Kidney (tissue), 14 donors: ENCODE results near the gene IL1R1. TPM values are rescaled to one million over a fixed set of nuclear protein-coding genes. Genes with fewer than 3 reads are reported as not detected.

Source experiments
- DNase-seq, 5 donors: peaks; one replicate each; pipeline ENCODE4 v3.0.0-alpha.2; 2013 to 2020
- FAIRE-seq: peaks from 2 replicates; lab custom pipeline; 2012; peaks lifted over from hg19 to GRCh38; lab: Jason Lieb, UNC
- H3K27ac ChIP-seq, 2 donors: one replicate each; pipeline ENCODE4 v1.7.0; 2013; ENCODE audit warnings: low read depth in 2 of 2, low read length in 2 of 2, inconsistent platforms in 1 of 2
- H3K27me3 ChIP-seq: one replicate; pipeline ENCODE4 v1.7.1; 2013; ENCODE audit warnings: low read length, inconsistent platforms; ENCODE audit not compliant: control insufficient read depth, insufficient read depth
- H3K36me3 ChIP-seq, 3 donors: one replicate each; pipeline versions ENCODE4 v1.7.0 to v1.7.1; 2013; ENCODE audit warnings: low read length in 3 of 3, control low read depth in 1 of 3, inconsistent platforms in 1 of 3; ENCODE audit not compliant: insufficient read depth in 3 of 3, control insufficient read depth in 2 of 3
- H3K4me1 ChIP-seq, 3 donors: one replicate each; pipeline versions ENCODE4 v1.7.0 to v1.7.1; 2013; ENCODE audit warnings: low read length in 3 of 3, inconsistent platforms in 1 of 3, low read depth in 1 of 3; ENCODE audit not compliant: control insufficient read depth in 2 of 3, insufficient read depth in 2 of 3
- H3K4me3 ChIP-seq, 3 donors: one replicate each; pipeline versions ENCODE4 v1.7.0 to v1.8.1; 2013; ENCODE audit warnings: low read length in 3 of 3, control low read depth in 1 of 3, inconsistent platforms in 1 of 3
- H3K9ac ChIP-seq, 3 donors: one replicate each; pipeline versions ENCODE4 v1.7.0 to v1.7.1; 2013; ENCODE audit warnings: low read length in 3 of 3, control low read depth in 1 of 3, inconsistent platforms in 1 of 3
- H3K9me3 ChIP-seq, 3 donors: one replicate each; pipeline versions ENCODE4 v1.7.0 to v1.7.1; 2013; ENCODE audit warnings: low read length in 3 of 3, control low read depth in 1 of 3, inconsistent platforms in 1 of 3; ENCODE audit not compliant: control insufficient read depth in 2 of 3, insufficient read depth in 1 of 3
- CTCF ChIP-seq: IDR thresholded peaks from 3 replicates; pipeline ENCODE4 v1.5.1; 2012; ENCODE audit warnings: mild to moderate bottlenecking, moderate library complexity, borderline replicate concordance; ENCODE audit not compliant: insufficient read depth; ENCODE audit errors: extremely low read depth
- intact Hi-C: fragments of 100-400 bp; cut with DNase I; formaldehyde crosslinking; loops from one replicate; pipeline ENCODE4 v1.11.1; 2022
- polyA plus RNA-seq: library from polyadenylated mRNA; stranded (reverse); fragments of 350-450 nt; fragmentation: Illumina TruSeq; extraction: RNeasy Lipid Tissue Mini Kit (QIAGEN cat#74804); gene quantifications from one replicate; pipeline ENCODE4 v1.2.3, GENCODE V29; 2014; ENCODE audit warnings: low read depth, low replicate concordance; ENCODE audit not compliant: insufficient read depth
- total RNA-seq: library from RNA; stranded (reverse); fragmentation: NEBNext Ultra II Directional; extraction: Animal tissue kit (Norgen Biotek cat#: 25700); gene quantifications from one replicate; pipeline ENCODE4 v1.2.1, GENCODE V29; 2021
- donor health status: control.
- donor health status: control.
- donor health status: control.
- donor health status: control.
- donor health status: control.
- donor health status: DM: yes; HTN: yes; CAD: no.
- donor health status: Normal renal cell carcinoma (clear cell type).

Gene IL1R1
- total and polyA plus RNA-seq, 2 donors from 2014 or later, result 24.6 to 95.9 TPM

- H3K9ac ChIP-seq, result no peak overlapping the region
- peaks cover 0 to 3% (median 0%) of the 10 kb centered on the region in 3 donors for H3K4me1 ChIP-seq
- FAIRE-seq (no peak), DNase-seq (no peak)
- H3K27me3 ChIP-seq, result no peaks in the 10 kb centered on the region
- H3K36me3 ChIP-seq, result no peaks in the 10 kb centered on the region
- TF ChIP-seq CTCF, result no peak
- no peak overlapping the region for H3K27ac ChIP-seq
- intact Hi-C loops, result no loop called here
- no peak overlapping the region for H3K4me3 ChIP-seq
- H3K9me3 ChIP-seq, result no peaks in the 10 kb centered on the region
These were observed 50.5 kb downstream of the IL1R1 start for GRCh38 chr2:102193074-102193473.

DNA sequence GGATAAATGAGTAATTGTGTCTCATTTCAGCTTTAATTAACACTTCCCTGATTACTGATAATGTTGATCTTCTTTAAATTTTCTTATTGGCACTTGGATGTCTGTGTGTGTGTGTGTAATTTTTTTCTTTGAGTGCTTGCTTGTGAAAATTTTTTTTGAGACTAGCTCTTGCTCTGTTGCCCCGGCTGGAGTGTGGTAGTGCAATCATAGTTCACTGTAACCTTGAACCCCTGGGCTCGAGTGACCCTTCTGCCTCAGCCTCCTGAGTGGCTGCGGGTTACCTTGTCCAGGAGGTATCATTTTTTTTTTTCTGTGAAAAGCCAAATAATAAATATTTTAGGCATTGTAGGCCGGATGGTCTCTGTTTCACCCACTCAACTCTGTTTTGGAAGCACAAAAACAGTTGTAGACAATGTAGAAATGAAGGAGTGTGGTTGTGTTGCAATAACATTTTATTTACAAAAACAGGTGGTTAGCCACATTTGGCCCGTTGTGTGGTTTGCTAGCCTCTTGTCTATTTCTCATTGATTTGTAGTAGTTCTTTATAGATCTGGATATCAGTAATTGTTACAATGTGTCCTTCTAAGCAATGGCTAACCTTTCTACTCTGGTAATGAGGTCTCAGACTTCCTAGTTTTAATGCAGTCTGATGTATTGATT is 52.2 kb downstream of the IL1R1 start:
- no peak for TF ChIP-seq CTCF
- no peaks in the 10 kb centered on the region for H3K9me3 ChIP-seq
- FAIRE-seq (no peak), DNase-seq (no peak)
- H3K27ac ChIP-seq, result no peak overlapping the region
- H3K4me1 ChIP-seq, result peaks cover 0 to 3% (median 0%) of the 10 kb centered on the region in 3 donors
- H3K9ac ChIP-seq, result no peak overlapping the region
- no peak overlapping the region for H3K4me3 ChIP-seq
- no peaks in the 10 kb centered on the region for H3K36me3 ChIP-seq
- no peaks in the 10 kb centered on the region for H3K27me3 ChIP-seq
- intact Hi-C loops, result no loop called here

- Histone ChIP-seq H3K27me3 (no peaks in the 10 kb centered on the region), H3K4me1 (no peaks in the 10 kb centered on the region), H3K36me3 (no peaks in the 10 kb centered on the region), H3K9me3 (no peaks in the 10 kb centered on the region), H3K27ac (no peak overlapping the region), H3K9ac (no peak overlapping the region), H3K4me3 (no peak overlapping the region)
- TF ChIP-seq CTCF, result no peak
- FAIRE-seq (no peak), DNase-seq (no peak)
- intact Hi-C loops, result no loop called here
These were observed 55.0 kb downstream of the IL1R1 start for GRCh38 chr2:102197389-102198137.
